ENCODE data around the gene VAC14.

DNA sequence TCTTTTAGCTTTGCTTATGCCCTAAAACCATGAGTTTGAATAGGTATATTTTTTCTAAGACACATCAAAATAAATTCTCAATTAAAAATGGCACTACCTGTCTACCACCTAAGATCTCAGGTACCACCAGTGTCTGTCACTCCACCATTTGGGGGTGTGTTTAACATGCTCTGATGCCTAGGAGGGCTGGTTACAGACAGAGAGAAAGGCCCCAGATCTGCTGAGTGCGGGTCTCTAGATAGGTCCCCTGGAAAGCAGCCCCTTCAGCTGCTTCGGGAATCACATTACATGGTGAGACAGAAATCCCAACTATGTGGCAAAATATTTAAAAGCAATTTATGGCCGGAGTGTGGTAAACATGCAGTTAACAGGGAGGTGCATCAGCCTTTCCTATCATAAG is 653 bp upstream of the VAC14 start:
- TF ChIP-seq POLR2AphosphoS5 (IDR thresholded peaks at IDR 0.05; ENCODE audit: low read depth, low read length) (no peak), REST (IDR thresholded peaks at IDR 0.05; ENCODE audit: insufficient read depth in 1 of 2, low read depth in 2 of 2, low read length in 2 of 2) (no peak), SIN3A (IDR thresholded peaks at IDR 0.05; ENCODE audit: borderline replicate concordance, insufficient read depth, low read length) (no peak), FOXP2 (optimal IDR thresholded peaks at IDR 0.05; ENCODE audit: borderline replicate concordance, extremely low read depth, extremely low read length, insufficient read depth) (no peak)
